ENCODE measurements around the gene TOMM34.

Gene TOMM34

GRCh38 chr20:44960103-44960852 lies at the start of gene TOMM34:
Gene TOMM34 (minus strand): TSS chr20:44960397. CDS start chr20:44960333, 64 bp downstream.
- DNase-seq: peak; percentile 81

DNA sequence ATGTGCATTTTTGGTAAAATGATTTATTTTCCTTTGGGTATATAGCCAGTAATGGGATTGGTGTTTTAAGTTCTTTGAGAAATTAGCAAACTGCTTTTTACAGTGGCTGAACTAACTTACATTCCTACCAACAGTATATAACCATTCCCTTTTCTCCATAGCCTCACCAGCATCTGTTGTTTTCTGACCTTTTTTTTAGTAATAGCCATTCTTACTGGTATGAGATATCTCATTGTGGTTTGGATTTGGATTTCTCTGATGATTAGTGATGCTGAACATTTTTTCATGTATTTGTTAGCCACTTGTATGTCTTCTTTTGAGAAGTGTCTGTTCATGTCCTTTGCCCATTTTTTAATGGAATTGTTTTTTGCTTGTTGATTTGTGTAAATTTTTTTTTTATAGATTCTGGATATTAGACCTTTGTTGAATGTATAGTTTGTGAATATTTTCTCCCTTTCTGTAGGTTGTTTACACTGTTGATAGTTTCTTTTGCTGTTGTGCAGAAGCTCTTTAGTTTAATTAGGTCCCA lies 48.4 kb upstream of the TOMM34 start:
- no peak for DNase-seq

GRCh38 chr20:44997668-44998067 lies 37.5 kb upstream of the TOMM34 start:
- no peak for DNase-seq

GRCh38 chr20:44997171-44997570 lies 37.0 kb upstream of the TOMM34 start:
- DNase-seq: no peak

DNA sequence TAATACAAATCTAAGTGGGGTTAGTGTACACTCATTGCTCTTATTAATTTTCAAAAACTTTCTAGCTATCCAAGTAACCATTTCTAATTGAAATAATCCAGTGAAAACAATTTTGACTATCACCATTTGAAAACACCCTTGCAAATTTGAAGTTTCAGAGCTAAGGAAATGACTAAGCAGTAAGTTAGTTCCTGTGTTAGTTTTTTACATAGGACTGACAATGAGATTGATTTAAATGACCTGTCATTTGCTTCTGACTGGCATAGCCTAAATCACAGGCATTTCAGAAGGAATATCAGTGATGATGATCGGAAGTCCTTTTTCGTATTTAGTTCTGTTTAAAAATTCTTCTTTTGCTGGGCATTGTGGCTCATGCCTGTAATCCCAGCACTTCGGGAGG lies 33.1 kb upstream of the TOMM34 start:
- no peak for DNase-seq

DNA sequence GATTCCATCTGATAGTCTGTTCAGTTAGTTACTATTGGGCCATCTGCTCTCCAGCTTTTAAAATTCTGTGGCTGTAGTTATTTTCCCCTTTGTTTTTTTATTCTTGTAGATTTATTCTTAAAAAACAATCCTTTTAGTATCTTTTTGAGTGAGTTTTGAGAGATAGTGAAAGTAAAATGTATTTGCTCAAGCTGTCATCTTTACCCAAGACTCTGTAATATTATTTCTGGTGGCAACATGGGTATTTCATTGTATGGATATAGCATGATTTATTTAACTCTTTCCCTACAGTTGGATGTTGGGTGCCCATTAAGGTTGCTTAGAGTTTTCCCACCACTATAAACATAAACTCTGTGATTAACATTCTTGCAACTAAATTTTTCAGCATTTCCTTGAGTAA lies 30.8 kb upstream of the TOMM34 start:
- DNase-seq: no peak

DNA sequence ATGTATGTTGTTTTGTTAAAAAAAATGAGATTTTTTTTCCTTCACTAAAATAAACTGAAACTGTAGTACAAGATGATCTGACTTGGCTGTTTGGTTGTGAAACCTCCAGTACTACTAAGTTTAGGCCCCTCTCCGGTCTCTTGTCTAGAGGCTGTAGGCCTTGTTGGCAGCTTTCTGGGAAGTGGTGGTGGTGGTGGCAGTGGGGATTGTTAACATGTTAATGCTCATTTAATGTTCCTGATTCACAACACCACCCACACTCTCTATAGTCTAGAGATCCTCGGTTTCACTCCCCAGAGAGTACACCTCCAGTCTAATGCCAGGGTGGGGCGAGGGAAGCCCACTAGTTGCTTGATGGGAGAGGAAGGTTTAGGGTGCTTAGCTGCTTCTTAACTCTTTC lies 30.2 kb upstream of the TOMM34 start:
- DNase-seq: no peak

- no peak for DNase-seq
These were observed 28.5 kb upstream of the TOMM34 start for GRCh38 chr20:44988631-44989171.

DNA sequence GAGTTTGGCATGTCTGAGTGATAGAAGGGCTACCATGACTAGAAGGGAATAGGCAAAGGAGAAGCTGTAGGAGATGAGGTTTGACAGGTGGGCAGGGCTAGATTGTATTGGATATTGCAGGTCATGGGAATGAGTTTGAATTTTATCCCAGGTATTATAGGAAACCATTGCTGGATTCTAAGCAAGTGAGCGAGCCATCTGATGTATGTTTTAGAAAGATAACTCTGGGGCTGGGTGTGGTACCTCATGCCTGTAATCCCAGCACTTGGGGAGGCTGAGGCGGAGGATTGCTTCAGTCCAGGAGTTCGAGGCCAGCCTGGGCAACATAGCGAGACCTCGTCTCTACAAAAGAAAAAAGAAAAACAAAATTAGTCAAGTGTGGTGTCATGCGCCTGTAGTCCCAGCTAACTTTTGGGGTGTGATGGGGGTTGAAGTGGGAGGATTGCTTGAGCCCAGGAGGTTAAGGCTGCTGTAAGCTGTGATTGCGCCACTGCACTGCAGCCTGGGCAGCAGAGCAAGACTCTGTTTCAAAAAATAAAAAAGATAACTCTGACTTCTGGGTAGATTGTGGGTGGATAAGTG lies 23.0 kb upstream of the TOMM34 start:
- DNase-seq: no peak

DNA sequence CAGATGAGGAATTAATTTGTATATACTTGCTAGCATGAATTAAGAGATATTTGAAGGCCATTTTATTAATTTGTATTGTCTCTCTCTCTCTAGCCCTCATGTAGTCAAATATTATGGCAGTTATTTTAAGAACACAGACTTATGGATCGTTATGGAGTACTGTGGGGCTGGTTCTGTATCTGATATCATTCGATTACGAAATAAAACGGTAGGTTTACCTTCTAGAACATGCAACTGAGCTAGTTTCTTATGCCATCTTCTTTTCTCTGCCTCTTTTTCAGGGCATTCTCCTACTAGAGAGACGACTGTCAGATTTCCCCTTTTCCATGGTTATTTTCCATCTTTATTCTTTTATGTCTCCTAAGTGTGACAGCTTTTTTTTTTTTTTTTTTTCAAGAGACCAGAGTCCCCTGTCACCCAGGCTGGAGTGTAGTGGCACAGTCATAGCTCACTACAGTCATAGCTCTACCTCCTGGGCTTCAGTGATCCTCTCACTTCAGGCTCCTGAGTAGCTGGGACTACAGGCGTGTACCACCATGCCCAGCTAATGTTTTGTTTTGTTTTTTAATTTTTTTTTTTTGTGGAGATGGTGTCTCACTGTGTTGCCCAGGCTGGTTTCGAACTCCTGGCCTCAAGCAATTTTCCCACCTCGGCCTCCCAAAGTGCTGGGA lies 21.7 kb upstream of the TOMM34 start:
- DNase-seq: no peak

- no peak for DNase-seq
These were observed 19.0 kb upstream of the TOMM34 start for GRCh38 chr20:44979090-44979621.

- DNase-seq: no peak
These were observed 16.5 kb upstream of the TOMM34 start for GRCh38 chr20:44976698-44977097.

- no peak for DNase-seq
These were observed 12.9 kb upstream of the TOMM34 start for GRCh38 chr20:44973053-44973452.

DNA sequence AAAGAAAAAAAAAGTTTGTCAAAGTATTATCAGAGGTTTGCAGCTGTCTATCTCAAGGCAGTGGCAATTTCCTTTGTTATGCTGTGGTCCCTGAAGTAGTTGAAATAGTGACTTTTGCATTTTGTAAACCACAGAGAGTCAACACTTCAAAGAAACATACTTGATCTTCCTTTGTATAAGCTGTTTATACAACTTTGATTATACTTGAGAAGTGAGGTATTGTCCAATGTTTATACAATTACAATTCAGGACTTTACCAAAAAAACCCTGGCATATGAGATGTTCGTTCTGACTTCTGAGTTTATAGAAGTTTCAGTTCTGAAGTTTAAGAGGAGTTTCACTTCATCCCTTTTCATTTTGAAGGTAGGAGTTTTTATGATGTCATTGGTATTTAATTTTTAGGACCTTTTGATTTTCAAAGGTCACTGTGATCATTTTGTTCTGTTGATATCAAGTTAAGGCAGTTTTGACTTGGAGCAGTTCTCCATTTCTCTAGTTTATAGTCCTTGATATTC lies 10.1 kb upstream of the TOMM34 start:
- no peak for DNase-seq

- DNase-seq: no peak
These were observed 9.2 kb upstream of the TOMM34 start for GRCh38 chr20:44969300-44969894.

DNA sequence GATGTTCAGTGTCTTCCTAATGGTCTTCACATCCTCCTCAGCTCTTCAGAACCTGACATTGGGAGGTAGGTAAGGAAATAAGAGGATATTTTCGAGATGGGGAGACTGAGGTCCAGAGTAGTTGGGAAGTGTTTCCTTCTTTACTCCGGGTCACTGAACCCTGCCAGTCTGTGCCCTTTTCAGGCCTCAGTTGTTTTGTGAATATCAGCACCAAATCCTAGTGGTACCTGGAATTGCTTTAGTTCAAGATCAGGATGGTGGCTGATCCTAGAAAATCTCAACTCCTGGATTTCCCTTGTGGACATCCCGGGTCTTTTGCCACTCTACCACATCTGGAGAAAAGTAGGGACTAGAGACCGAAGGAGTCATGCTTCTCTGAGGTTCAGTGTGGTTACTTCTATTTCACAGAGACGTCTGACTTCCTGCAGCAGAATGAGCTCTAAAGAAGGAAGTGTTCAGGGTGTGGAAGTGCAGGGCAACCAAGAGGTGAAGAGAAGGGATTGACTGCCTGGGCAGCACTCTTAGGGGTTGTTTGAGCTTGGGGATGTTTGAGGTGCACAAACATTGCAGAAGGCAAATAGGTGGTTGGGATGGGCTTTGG lies 7.1 kb upstream of the TOMM34 start:
- DNase-seq: no peak

DNA sequence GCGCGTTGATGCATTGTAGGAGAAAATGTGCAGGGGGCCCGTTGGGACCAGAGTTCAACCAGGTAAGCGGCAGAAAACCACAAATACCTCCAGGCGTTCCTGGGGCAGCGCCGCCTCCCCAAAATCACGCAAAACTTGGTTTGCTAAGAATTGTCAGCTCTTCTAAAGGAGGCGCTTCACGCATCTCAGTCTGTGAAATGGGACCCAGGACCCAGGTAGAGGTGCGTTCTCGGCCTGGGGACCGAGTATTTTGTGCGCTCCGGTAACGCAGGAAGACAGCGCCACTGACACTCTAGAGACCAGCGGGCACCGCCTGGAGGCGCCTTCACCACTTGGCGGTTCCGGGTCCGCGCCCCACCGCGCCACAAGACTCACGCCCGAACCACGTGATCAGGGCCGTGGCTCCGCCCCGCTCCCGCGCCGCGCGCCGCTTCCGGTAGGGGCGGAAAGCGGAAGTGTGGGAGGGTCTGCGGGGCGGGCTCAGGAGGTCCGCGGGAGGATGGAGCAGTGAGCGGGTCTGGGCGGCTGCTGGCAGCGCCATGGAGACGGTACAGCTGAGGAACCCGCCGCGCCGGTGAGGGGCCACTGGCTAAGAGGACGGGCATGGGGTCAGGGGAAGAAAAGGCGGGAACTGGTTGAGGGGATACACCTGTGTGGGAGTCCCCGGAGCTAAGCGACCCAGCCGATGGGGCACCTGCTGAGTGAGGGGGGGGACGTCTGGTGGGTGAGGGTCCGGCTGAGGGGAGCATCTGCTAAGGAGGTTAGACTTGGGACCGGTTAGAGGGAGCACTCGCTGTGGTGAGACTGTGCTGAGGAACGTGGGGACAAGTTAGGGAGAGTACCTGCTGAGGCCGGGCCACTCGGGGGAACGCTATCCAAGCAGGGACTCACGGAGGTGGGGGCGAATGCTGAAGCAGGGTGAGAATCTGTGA lies 6.1 kb upstream of the TOMM34 start, which contains the start of gene STK4:
Gene STK4, plus strand, starts transcription at position 483 of the 932 bp plus-strand sequence. Its CDS starts 57 bp downstream, at position 540.
- DNase-seq: peak; percentile 86

DNA sequence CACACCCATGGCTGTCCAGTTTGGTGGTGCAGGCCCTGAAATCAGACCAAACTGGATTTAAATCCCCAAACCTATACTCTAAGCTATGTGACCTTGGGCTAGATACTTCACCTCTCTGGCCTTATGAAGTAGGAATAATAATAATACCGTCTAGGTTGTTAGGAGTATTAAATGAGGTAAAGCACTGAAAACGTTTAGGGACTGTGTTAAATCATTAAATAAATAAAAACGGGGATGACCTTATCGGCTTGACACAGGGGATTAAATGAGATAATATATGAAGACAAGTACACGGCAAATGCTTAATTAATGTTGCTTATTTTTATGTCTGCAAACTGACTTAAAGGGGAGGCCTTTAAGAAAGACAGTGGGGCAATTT lies 5.4 kb upstream of the TOMM34 start:
- no peak for DNase-seq

GRCh38 chr20:44963325-44964215 lies 3.4 kb upstream of the TOMM34 start:
- no peak for DNase-seq

DNA sequence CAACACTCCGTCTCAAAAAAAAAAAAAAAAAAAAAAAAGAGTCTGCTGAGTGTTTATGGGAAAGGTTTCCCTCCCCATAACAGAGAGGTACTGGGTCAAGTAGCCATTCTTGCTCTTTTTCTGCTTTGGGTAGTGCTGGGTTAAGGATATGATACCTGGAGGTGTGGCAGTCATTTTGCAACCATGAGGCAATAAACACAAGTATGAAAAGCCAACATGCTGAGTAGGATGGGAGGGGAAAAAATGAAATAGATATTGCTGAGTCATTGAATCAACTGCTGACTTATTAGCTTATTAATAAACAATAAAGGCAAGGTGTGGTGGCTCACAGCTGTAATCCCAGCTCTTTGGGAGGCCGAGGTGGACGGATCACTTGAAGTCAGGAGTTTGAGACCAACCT lies 2.3 kb upstream of the TOMM34 start:
- DNase-seq: no peak

Measured in GOT3 (cell line).